ENCODE measurements around the gene SMIM7. TPM values are rescaled to one million over a fixed set of nuclear protein-coding genes. Genes with fewer than 3 reads are reported as not detected.

SMIM7 gene
- polyA plus RNA-seq, 4 donors: 59.9 to 95.7 (median 75.8) TPM

DNA sequence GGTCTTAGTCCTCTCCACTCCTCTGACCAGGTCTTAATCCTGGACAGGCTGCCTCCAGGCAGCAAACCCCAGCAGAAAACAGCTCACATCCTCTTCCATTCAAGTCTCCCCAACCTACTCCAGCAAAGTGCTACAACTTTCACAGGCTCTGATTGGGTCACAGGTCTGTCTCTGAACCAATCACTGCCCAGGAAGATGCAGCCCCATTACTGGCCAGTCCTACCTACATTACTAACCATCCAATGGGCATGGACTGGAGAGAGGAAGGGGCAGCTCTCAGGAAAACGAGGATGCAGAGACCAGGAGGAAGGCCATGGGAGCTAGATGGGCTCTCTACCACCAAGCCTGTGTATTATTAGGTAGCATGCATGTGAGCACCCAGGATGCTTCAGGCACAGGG lies 44.1 kb downstream of the SMIM7 start:
- Histone ChIP-seq H3K36me3 (ENCODE audit: control insufficient read depth in 3 of 3, insufficient read depth in 2 of 3, low read depth in 1 of 3, low read length in 3 of 3) (peaks cover 0 to 25% (median 0%) of the 10 kb centered on the region in 3 donors), H3K4me1 (ENCODE audit: control insufficient read depth in 3 of 3, insufficient read depth in 2 of 3, low read depth in 1 of 3, low read length in 2 of 3) (peaks cover 0 to 3% (median 2%) of the 10 kb centered on the region in 3 donors), H3K27me3 (ENCODE audit: control insufficient read depth in 3 of 3, insufficient read depth in 3 of 3, low read length in 3 of 3) (no peaks in the 10 kb centered on the region), H3K9me3 (ENCODE audit: control insufficient read depth in 2 of 2, insufficient read depth in 1 of 2, low read depth in 1 of 2, low read length in 1 of 2) (no peaks in the 10 kb centered on the region), H3K27ac (ENCODE audit: low read depth in 1 of 3, low read length in 2 of 3) (no peak overlapping the region), H3K4me3 (ENCODE audit: low read depth in 1 of 3, low read length in 3 of 3) (no peak overlapping the region)
- FAIRE-seq (no peak), DNase-seq (no peak)
- WGBS, 3 donors: 37 to 60% (median 58%) methylated on average over 1 of the region's 1 CpG

DNA sequence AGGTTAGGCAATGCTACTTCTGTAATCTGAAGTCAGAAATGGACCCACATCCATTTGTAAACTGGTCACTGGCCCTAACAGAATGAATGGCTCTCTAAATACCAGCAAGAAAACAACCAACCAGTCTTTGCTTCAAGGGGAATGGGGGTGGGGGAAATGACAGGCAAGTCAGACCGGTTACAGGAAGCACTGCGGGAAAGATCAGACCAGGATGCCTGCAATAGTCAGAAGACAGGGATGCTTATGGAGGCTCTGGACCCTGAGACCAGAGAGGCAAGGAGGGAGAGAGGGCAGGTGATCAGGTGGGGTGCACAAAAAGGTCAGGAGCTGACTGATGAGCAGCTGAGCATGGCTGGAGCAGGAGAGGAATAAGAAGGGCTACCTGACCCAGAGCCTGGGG lies 45.0 kb downstream of the SMIM7 start:
- WGBS, 3 donors: 44 to 65% (median 49%) methylated on average over 2 of the region's 2 CpGs
- H3K4me1 ChIP-seq (ENCODE audit: control insufficient read depth in 3 of 3, insufficient read depth in 2 of 3, low read depth in 1 of 3, low read length in 2 of 3): peaks cover 0 to 2% (median 0%) of the 10 kb centered on the region in 3 donors
- no peak for DNase-seq

DNA sequence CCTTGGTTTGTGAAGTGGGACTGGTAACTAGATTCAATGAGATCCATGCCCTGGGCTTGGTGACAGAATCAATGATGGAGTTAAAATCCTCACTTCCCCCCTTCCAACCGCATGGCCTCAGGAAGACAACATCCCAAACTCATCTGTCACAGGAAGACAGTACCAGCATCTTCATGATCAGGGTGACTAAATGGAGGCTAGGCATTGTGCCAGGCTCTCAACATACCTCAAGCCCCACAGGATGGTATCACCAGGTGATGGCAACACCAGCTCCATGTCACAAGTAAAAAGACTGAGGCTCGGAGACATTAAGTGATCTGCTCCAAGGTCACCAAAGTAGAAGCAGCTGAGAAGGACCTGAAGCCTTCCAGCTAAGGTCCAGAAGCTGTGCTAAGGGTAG lies 46.1 kb downstream of the SMIM7 start:
- no peak overlapping the region for H3K27ac ChIP-seq (ENCODE audit: low read depth in 1 of 3, low read length in 2 of 3)
- DNase-seq (no peak), FAIRE-seq (no peak)
- no peaks in the 10 kb centered on the region for H3K4me1 ChIP-seq (ENCODE audit: control insufficient read depth in 3 of 3, insufficient read depth in 2 of 3, low read depth in 1 of 3, low read length in 2 of 3)
- H3K36me3 ChIP-seq (ENCODE audit: control insufficient read depth in 3 of 3, insufficient read depth in 2 of 3, low read depth in 1 of 3, low read length in 3 of 3): peaks cover 0 to 21% (median 0%) of the 10 kb centered on the region in 3 donors
- 85 to 96% (median 89%) methylated on average over 2 of the region's 2 CpGs for WGBS, 3 donors
- no peaks in the 10 kb centered on the region for H3K27me3 ChIP-seq (ENCODE audit: control insufficient read depth in 3 of 3, insufficient read depth in 3 of 3, low read length in 3 of 3)
- H3K9me3 ChIP-seq (ENCODE audit: control insufficient read depth in 2 of 2, insufficient read depth in 1 of 2, low read depth in 1 of 2, low read length in 1 of 2): no peaks in the 10 kb centered on the region
- H3K4me3 ChIP-seq (ENCODE audit: low read depth in 1 of 3, low read length in 3 of 3): no peak overlapping the region

More for the DNA sequence above, 45.0 kb downstream of the SMIM7 start:
- H3K27me3 ChIP-seq (ENCODE audit: control insufficient read depth in 3 of 3, insufficient read depth in 3 of 3, low read length in 3 of 3): no peaks in the 10 kb centered on the region
- peaks cover 0 to 21% (median 0%) of the 10 kb centered on the region in 3 donors for H3K36me3 ChIP-seq (ENCODE audit: control insufficient read depth in 3 of 3, insufficient read depth in 2 of 3, low read depth in 1 of 3, low read length in 3 of 3)
- FAIRE-seq: no peak
- no peak overlapping the region for H3K4me3 ChIP-seq (ENCODE audit: low read depth in 1 of 3, low read length in 3 of 3)
- no peaks in the 10 kb centered on the region for H3K9me3 ChIP-seq (ENCODE audit: control insufficient read depth in 2 of 2, insufficient read depth in 1 of 2, low read depth in 1 of 2, low read length in 1 of 2)
- H3K27ac ChIP-seq (ENCODE audit: low read depth in 1 of 3, low read length in 2 of 3): no peak overlapping the region

DNA sequence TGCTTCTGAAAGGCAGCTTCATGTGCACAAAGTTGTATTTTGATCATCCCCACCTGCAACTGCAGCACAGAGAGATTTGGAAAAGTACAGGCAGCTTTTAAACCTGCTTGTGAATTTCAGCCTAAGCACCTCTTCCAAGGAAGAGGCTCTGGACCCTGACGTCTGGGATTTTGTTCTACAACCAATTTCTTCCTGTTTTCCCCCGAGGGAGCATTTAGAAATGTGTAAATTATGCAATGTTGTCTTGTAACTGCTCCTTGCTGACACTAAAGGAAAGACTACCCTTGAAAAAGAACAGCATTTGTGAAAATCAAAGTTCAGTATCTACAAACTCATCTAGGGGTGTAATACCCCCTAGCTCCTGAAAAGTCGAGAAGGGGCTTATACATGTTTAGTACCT lies 47.3 kb downstream of the SMIM7 start:
- DNase-seq: no peak
- Histone ChIP-seq H3K27ac (ENCODE audit: low read depth in 1 of 3, low read length in 2 of 3) (no peak overlapping the region), H3K9me3 (ENCODE audit: control insufficient read depth in 2 of 2, insufficient read depth in 1 of 2, low read depth in 1 of 2, low read length in 1 of 2) (no peaks in the 10 kb centered on the region), H3K4me3 (ENCODE audit: low read depth in 1 of 3, low read length in 3 of 3) (no peak overlapping the region), H3K4me1 (ENCODE audit: control insufficient read depth in 3 of 3, insufficient read depth in 2 of 3, low read depth in 1 of 3, low read length in 2 of 3) (no peaks in the 10 kb centered on the region), H3K36me3 (ENCODE audit: control insufficient read depth in 3 of 3, insufficient read depth in 2 of 3, low read depth in 1 of 3, low read length in 3 of 3) (peaks cover 0 to 16% (median 0%) of the 10 kb centered on the region in 3 donors), H3K27me3 (ENCODE audit: control insufficient read depth in 3 of 3, insufficient read depth in 3 of 3, low read length in 3 of 3) (no peaks in the 10 kb centered on the region)
- 62 to 75% (median 74%) methylated on average over 3 of the region's 3 CpGs for WGBS, 3 donors
- FAIRE-seq: no peak

DNA sequence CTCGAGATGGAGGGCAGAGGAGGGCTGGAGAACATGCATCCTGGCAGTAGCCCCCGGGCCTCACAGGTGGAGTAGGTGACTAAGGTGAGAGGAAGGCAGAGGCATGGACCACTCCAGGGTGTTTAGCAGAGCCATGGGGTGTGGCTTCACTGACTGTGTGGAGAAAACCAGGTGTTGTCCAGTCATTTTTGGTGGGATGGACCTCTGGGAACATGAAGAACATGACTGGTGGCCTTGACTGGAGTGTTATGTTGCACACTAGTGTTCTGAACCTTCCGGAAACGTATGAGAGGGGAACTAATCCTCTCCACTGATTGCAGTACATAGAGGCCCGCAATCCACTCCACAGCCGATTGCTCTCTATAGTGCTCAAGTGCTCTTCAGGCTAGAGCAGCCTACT lies 48.8 kb downstream of the SMIM7 start:
- no peak overlapping the region for H3K4me3 ChIP-seq (ENCODE audit: low read depth in 1 of 3, low read length in 3 of 3)
- DNase-seq (no peak), FAIRE-seq (no peak)
- H3K36me3 ChIP-seq (ENCODE audit: control insufficient read depth in 3 of 3, insufficient read depth in 2 of 3, low read depth in 1 of 3, low read length in 3 of 3): peaks cover 0 to 13% (median 0%) of the 10 kb centered on the region in 3 donors
- no peaks in the 10 kb centered on the region for H3K4me1 ChIP-seq (ENCODE audit: control insufficient read depth in 3 of 3, insufficient read depth in 2 of 3, low read depth in 1 of 3, low read length in 2 of 3)
- H3K27ac ChIP-seq (ENCODE audit: low read depth in 1 of 3, low read length in 2 of 3): no peak overlapping the region
- no peaks in the 10 kb centered on the region for H3K27me3 ChIP-seq (ENCODE audit: control insufficient read depth in 3 of 3, insufficient read depth in 3 of 3, low read length in 3 of 3)
- 93 to 96% (median 96%) methylated on average over 6 of the region's 6 CpGs for WGBS, 3 donors
- no peaks in the 10 kb centered on the region for H3K9me3 ChIP-seq (ENCODE audit: control insufficient read depth in 2 of 2, insufficient read depth in 1 of 2, low read depth in 1 of 2, low read length in 1 of 2)

DNA sequence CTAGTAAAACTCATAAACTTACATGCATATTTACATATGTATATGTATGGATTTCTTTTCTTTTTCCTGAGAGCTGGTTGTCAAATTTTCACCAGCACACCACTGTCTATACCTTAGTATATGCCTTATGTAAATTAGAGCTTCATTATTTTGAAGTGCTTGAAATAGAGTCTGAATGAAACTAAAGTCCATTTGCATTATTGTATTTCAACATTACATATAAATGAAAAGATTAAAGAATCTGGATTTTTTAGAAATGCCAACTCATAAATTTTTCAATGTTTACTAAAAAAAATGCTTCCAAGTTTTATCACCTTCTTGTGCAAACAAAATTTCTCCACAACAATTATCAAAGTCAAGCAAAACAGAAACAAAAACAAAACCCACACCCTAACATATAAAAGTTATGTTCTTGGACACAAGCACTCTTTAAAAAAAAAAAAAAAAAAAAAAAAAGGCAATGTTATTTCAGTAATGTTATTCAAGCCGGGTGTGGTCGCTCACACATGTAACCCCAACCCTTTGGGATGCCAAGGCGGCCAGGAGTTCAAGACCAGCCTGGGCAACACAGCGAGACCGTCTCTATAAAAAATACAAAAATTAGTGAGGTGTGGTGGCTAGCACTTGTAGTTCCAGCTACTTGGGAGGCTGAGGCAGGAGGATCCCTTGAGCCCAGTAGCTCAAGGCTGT lies 50.3 kb downstream of the SMIM7 start:
- Histone ChIP-seq H3K4me1 (ENCODE audit: control insufficient read depth in 3 of 3, insufficient read depth in 2 of 3, low read depth in 1 of 3, low read length in 2 of 3) (no peaks in the 10 kb centered on the region), H3K27me3 (ENCODE audit: control insufficient read depth in 3 of 3, insufficient read depth in 3 of 3, low read length in 3 of 3) (no peaks in the 10 kb centered on the region), H3K27ac (ENCODE audit: low read depth in 1 of 3, low read length in 2 of 3) (no peak overlapping the region), H3K9me3 (ENCODE audit: control insufficient read depth in 2 of 2, insufficient read depth in 1 of 2, low read depth in 1 of 2, low read length in 1 of 2) (no peaks in the 10 kb centered on the region), H3K36me3 (ENCODE audit: control insufficient read depth in 3 of 3, insufficient read depth in 2 of 3, low read depth in 1 of 3, low read length in 3 of 3) (peaks cover 0 to 22% (median 0%) of the 10 kb centered on the region in 3 donors), H3K4me3 (ENCODE audit: low read depth in 1 of 3, low read length in 3 of 3) (no peak overlapping the region)
- DNase-seq (no peak), FAIRE-seq (no peak)
- WGBS, 3 donors: 74 to 90% (median 79%) methylated on average over 5 of the region's 5 CpGs

DNA sequence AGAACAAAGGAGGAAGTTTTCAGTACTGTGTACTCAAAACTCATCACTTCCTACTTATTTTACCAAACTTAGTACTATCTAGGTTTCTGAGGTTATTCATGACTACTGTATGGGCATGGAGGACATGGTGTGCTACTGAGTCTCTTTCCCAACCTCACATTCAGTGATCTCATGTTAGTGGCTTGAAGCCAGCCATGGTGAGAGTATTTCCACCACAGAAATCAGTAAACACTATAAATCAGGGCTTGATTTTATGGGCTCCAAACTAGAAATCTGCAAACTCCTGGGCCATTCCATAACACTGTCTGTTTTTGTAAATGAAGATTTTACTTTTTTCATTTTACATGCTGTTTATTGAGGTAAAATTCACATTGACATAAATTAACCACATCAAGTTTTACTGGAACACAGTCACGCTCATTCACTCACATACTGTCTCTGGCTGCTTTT lies 51.6 kb downstream of the SMIM7 start:
- Histone ChIP-seq H3K27me3 (ENCODE audit: control insufficient read depth in 3 of 3, insufficient read depth in 3 of 3, low read length in 3 of 3) (no peaks in the 10 kb centered on the region), H3K36me3 (ENCODE audit: control insufficient read depth in 3 of 3, insufficient read depth in 2 of 3, low read depth in 1 of 3, low read length in 3 of 3) (peaks cover 0 to 23% (median 0%) of the 10 kb centered on the region in 3 donors), H3K4me3 (ENCODE audit: low read depth in 1 of 3, low read length in 3 of 3) (no peak overlapping the region), H3K4me1 (ENCODE audit: control insufficient read depth in 3 of 3, insufficient read depth in 2 of 3, low read depth in 1 of 3, low read length in 2 of 3) (no peaks in the 10 kb centered on the region), H3K27ac (ENCODE audit: low read depth in 1 of 3, low read length in 2 of 3) (peak overlapping the region in 1 of 3 donors; percentile 64), H3K9me3 (ENCODE audit: control insufficient read depth in 2 of 2, insufficient read depth in 1 of 2, low read depth in 1 of 2, low read length in 1 of 2) (no peaks in the 10 kb centered on the region)
- WGBS, 3 donors: 83 to 97% (median 85%) methylated on average over 1 of the region's 1 CpG
- peak in 1 of 2 donors; percentile 26 for DNase-seq
- FAIRE-seq: no peak

DNA sequence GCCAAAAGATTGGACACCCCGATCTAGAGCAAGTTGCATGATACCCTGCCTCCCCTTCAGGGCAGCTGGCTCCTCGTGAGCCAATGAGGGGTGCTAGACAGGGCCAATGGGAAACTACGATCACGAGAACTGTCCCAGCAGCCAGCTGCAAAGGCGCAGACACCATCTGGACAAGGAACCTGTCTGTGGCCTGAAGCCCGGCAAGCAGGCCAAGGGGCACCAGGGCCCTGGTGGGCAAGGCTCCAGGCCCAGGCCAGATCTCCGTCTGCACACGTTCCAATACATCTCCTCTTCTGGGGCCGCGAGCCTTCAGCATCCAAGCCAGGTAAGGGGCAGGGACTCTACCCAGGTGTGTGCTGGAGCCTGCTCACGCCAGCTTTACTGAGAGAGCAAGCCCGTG lies 52.1 kb downstream of the SMIM7 start:
- no peak for FAIRE-seq
- 63 to 80% (median 80%) methylated on average over 12 of the region's 12 CpGs for WGBS, 3 donors
- DNase-seq: no peak

More for the DNA sequence above, 52.1 kb downstream of the SMIM7 start:
- Histone ChIP-seq H3K9me3 (ENCODE audit: control insufficient read depth in 2 of 2, insufficient read depth in 1 of 2, low read depth in 1 of 2, low read length in 1 of 2) (no peaks in the 10 kb centered on the region), H3K36me3 (ENCODE audit: control insufficient read depth in 3 of 3, insufficient read depth in 2 of 3, low read depth in 1 of 3, low read length in 3 of 3) (peaks cover 0 to 26% (median 0%) of the 10 kb centered on the region in 3 donors), H3K4me3 (ENCODE audit: low read depth in 1 of 3, low read length in 3 of 3) (no peak overlapping the region), H3K4me1 (ENCODE audit: control insufficient read depth in 3 of 3, insufficient read depth in 2 of 3, low read depth in 1 of 3, low read length in 2 of 3) (no peaks in the 10 kb centered on the region), H3K27ac (ENCODE audit: low read depth in 1 of 3, low read length in 2 of 3) (peak overlapping the region in 2 of 3 donors; percentile 1 to 64), H3K27me3 (ENCODE audit: control insufficient read depth in 3 of 3, insufficient read depth in 3 of 3, low read length in 3 of 3) (no peaks in the 10 kb centered on the region)

Data from small intestine (tissue), 7 donors.